Psoas muscle (tissue), 8 donors: Measurements from ENCODE around the gene RAPGEF5. TPM values are rescaled to one million over a fixed set of nuclear protein-coding genes. Genes with fewer than 3 reads are reported as not detected.

Experiments used
- ATAC-seq, 4 donors: fragments of 200-7000 bp; cut with Tn5 transposase; one replicate each; pipeline ENCODE4 v1.9.1; 2020; ENCODE audit warnings: moderate library complexity in 3 of 4, mild to moderate bottlenecking in 2 of 4
- DNase-seq, 2 donors: peaks; one replicate each; pipeline ENCODE4 v3.0.0-alpha.2; 2020
- H3K27ac ChIP-seq: fragments of 200-600 bp; one replicate; pipeline ENCODE4 v1.8.0; 2022
- H3K27me3 ChIP-seq, 3 donors: fragments of 200-600 bp in 1 of 3; one replicate each; pipeline versions ENCODE4 v1.6.1 to v1.8.0; 2013 to 2022; ENCODE audit warnings: low read length in 2 of 3, mild to moderate bottlenecking in 2 of 3, moderate library complexity in 1 of 3; ENCODE audit not compliant: insufficient read depth in 3 of 3
- H3K36me3 ChIP-seq, 2 donors: fragments of 200-600 bp in 1 of 2; one replicate each; pipeline versions ENCODE4 v1.6.1 to v1.8.0; 2013 to 2022; ENCODE audit warnings: low read depth in 1 of 2, mild to moderate bottlenecking in 1 of 2, moderate library complexity in 1 of 2; ENCODE audit not compliant: insufficient read depth in 1 of 2
- H3K4me1 ChIP-seq: fragments of 200-600 bp; one replicate; pipeline ENCODE4 v1.8.0; 2022
- H3K4me3 ChIP-seq: fragments of 200-600 bp; one replicate; pipeline ENCODE4 v1.8.0; 2022; ENCODE audit warnings: mild to moderate bottlenecking
- H3K9me3 ChIP-seq: fragments of 200-600 bp; one replicate; pipeline ENCODE4 v1.8.0; 2022
- WGBS, 3 donors: extraction: QIAGEN DNeasy Blood & Tissue Kit; methylation state at CpG; one replicate each; pipeline versions ENCODE4 v1.1.6 to v1.1.7; 2013; 5-methylcytosine and 5-hydroxymethylcytosine counted together
- intact Hi-C, 2 donors: fragments of 100-400 bp; cut with DNase I; formaldehyde crosslinking; loops; one replicate each; pipeline versions ENCODE4 v1.11.0 to v1.14.2; 2022
- polyA plus RNA-seq, 3 donors: library from polyadenylated mRNA; stranded (reverse); fragments of 200-250 nt; gene quantifications; one replicate each; pipeline ENCODE4 v1.2.3, GENCODE V29; 2013
- total RNA-seq, 4 donors: library from RNA; stranded (reverse); fragmentation: NEBNext Ultra II Directional in 2 of 4; extraction: Animal tissue kit (Norgen Biotek cat#: 25700) in 2 of 4; gene quantifications; one replicate each; pipeline versions ENCODE4 v1.2.1 to v1.2.4, GENCODE V29; 2021 to 2023
- TF ChIP-seq, protein P1 (sequence below): fragments of 200-600 bp; IDR thresholded peaks from one replicate; pipeline ENCODE4 v1.8.0; 2022; ENCODE audit warnings: antibody characterized with exemption
- donor health status: healthy with polysubstance abuse.
- donor health status: DM: no; HTN: no; CAD: no; lungs with moderate emphysema.
- donor health status: Bipolar disorder and iron deficiency.
- donor health status: healthy.
- donor health status: DM: yes; HTN: yes; CAD: no.
- donor health status: DM: no; HTN: no; CAD: no.
- donor health status: DM: no; HTN: no; CAD: no.
- donor health status: DM: yes; HTN: yes; CAD: no.

RAPGEF5 gene
- total and polyA plus RNA-seq, 7 donors, result 2.6 to 10.8 (median 5.5) TPM

GRCh38 chr7:22181663-22182062, 175.3 kb downstream of the RAPGEF5 start:
- TF ChIP-seq, protein P1, sequence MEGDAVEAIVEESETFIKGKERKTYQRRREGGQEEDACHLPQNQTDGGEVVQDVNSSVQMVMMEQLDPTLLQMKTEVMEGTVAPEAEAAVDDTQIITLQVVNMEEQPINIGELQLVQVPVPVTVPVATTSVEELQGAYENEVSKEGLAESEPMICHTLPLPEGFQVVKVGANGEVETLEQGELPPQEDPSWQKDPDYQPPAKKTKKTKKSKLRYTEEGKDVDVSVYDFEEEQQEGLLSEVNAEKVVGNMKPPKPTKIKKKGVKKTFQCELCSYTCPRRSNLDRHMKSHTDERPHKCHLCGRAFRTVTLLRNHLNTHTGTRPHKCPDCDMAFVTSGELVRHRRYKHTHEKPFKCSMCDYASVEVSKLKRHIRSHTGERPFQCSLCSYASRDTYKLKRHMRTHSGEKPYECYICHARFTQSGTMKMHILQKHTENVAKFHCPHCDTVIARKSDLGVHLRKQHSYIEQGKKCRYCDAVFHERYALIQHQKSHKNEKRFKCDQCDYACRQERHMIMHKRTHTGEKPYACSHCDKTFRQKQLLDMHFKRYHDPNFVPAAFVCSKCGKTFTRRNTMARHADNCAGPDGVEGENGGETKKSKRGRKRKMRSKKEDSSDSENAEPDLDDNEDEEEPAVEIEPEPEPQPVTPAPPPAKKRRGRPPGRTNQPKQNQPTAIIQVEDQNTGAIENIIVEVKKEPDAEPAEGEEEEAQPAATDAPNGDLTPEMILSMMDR, result no peak
- no peak for ATAC-seq
- Histone ChIP-seq H3K4me1 (no peaks in the 10 kb centered on the region), H3K9me3 (no peaks in the 10 kb centered on the region), H3K27ac (no peak overlapping the region), H3K27me3 (no peaks in the 10 kb centered on the region), H3K36me3 (no peaks in the 10 kb centered on the region), H3K4me3 (no peak overlapping the region)
- no peak for DNase-seq
- intact Hi-C loops, result no loop called here
- WGBS, 3 donors, result 75 to 91% (median 85%) methylated on average over 1 of the region's 1 CpG

DNA sequence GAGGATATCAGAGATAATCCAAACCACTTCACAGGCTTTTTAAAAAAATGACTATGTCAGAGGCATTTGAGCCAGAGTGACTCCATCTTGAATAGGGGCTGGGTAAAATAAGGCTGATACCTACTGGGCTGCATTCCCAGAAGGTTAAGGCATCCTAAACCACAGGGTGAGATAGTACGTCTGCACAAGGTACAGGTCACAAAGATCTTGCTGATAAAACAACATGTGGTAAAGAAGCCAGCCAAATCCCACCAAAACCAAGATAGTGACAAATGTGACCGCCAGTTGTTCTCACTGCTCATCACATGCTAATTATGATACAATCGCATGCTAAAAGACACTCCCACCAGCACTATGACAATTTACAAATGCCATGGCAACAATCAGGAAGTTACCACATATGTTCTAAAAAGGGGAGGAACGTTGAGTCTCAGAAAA, 177.5 kb downstream of the RAPGEF5 start:
- Histone ChIP-seq H3K4me1 (no peaks in the 10 kb centered on the region), H3K4me3 (no peak overlapping the region), H3K9me3 (no peaks in the 10 kb centered on the region), H3K27me3 (no peaks in the 10 kb centered on the region), H3K27ac (no peak overlapping the region), H3K36me3 (no peaks in the 10 kb centered on the region)
- ATAC-seq (no peak), DNase-seq (no peak)
- WGBS, 3 donors, result 59 to 68% (median 64%) methylated on average over 4 of the region's 4 CpGs
- TF ChIP-seq, protein P1, result no peak
- intact Hi-C loops, result no loop called here

DNA sequence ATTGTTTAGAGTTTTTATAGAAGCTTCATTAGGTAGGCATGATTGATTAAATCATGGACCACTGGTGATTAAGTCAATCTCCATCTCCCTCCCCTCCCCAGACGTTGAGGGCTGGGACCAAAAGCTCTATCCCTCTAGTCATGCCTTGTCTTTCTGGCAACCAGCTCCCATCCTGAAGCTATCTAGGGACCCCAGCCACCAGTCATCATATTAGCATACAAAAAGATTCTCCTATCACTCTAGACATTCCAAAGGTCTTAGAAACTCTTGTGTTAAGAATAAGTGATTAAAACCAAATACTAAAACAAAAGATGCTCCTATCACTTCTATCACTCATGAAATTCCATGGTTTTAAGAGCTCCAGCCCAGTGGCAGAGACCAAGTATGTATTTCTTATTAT, 178.2 kb downstream of the RAPGEF5 start:
- 50 to 70% (median 56%) methylated on average over 1 of the region's 1 CpG for WGBS, 3 donors
- H3K9me3 ChIP-seq, result no peaks in the 10 kb centered on the region
- H3K27ac ChIP-seq, result no peak overlapping the region
- no peak for ATAC-seq
- no peaks in the 10 kb centered on the region for H3K27me3 ChIP-seq
- TF ChIP-seq, protein P1, result no peak
- H3K4me1 ChIP-seq, result no peaks in the 10 kb centered on the region
- no peak for DNase-seq
- no peak overlapping the region for H3K4me3 ChIP-seq
- no peaks in the 10 kb centered on the region for H3K36me3 ChIP-seq
- intact Hi-C loops, result no loop called here

DNA sequence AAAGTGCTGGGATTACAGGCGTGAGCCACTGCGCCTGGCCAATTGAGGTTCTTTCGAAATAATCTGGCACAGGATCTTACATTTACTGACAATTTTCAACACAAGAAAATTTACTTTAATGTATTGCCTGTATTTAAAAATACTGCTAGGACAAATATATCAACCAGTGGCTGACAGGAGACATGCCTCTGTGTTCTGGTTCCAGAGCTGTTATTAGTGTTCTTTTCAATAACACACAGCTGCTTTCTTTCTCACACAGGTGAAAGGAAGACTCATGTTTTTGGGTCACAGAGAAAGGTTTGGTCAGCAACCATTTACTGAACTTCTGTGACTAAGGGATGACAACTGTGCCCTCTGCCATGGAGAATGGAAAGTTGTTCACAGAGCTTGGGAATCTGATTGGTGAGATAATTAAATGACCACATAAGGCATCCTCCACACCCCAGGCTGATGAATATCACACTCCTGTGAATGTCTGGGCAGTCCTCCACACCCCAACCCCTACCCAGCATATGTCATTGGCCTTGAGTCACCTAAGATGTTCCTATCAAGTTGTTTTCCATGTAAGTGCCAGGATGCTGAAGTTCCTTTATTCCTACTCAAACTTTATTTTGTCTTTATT, 180.1 kb downstream of the RAPGEF5 start:
- no peak for DNase-seq
- H3K4me1 ChIP-seq, result no peaks in the 10 kb centered on the region
- TF ChIP-seq, protein P1, result no peak
- intact Hi-C loops, result no loop called here
- H3K9me3 ChIP-seq, result no peaks in the 10 kb centered on the region
- no peaks in the 10 kb centered on the region for H3K27me3 ChIP-seq
- no peaks in the 10 kb centered on the region for H3K36me3 ChIP-seq
- ATAC-seq, result no peak
- 87 to 93% (median 87%) methylated on average over 3 of the region's 3 CpGs for WGBS, 3 donors
- H3K27ac ChIP-seq, result no peak overlapping the region
- H3K4me3 ChIP-seq, result no peak overlapping the region

DNA sequence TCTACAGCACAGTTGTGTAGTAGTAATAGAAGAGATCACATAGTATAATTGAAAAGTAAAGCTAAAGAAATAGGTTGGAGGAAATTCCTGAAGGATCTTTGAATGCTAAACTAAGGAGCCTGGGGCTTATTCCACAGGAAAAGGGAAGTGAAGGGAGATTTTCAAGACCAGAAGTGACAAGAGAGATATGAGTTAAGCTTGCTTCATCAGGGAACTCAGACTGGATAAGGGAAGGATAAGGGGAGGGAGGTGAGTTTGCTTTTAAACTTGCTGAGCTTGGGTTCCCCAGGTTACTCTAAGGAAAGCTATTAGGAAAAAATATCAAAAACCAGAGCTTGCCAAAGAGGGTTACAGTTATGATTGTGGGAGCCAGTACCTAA, 182.4 kb downstream of the RAPGEF5 start:
- intact Hi-C loops, result no loop called here
- DNase-seq (no peak), ATAC-seq (no peak)
- no peak overlapping the region for H3K4me3 ChIP-seq
- H3K27me3 ChIP-seq, result no peaks in the 10 kb centered on the region
- no peaks in the 10 kb centered on the region for H3K4me1 ChIP-seq
- H3K36me3 ChIP-seq, result no peaks in the 10 kb centered on the region
- no peaks in the 10 kb centered on the region for H3K9me3 ChIP-seq
- no peak overlapping the region for H3K27ac ChIP-seq
- TF ChIP-seq, protein P1, result no peak
